PC-3 (cell line): ENCODE data around the gene EEF1B2. TPM values are rescaled to one million over a fixed set of nuclear protein-coding genes. Genes with fewer than 3 reads are reported as not detected.

Source experiments
- ATAC-seq: fragments of 200-7000 bp; cut with Tn5 transposase; 2 replicates; pipeline ENCODE4 v1.9.1; 2020; ENCODE audit warnings: mild to moderate bottlenecking, moderate library complexity
- BruUV-seq: library from RNA; stranded (reverse); fragments of 400-500 nt; replicated peaks from 2 replicates; lab custom pipeline; 2021; lab: Mats Ljungman, UMichigan
- CTCF ChIA-PET: fragments of 300-600 bp; sonication (Branson Sonifier 250); formaldehyde crosslinking; loops from one replicate; lab custom pipeline; 2022; ENCODE audit warnings: antibody characterized with exemption; lab: Charles Lee
- POLR2A ChIA-PET: fragments of 300-600 bp; sonication (Branson Sonifier 250); formaldehyde crosslinking; loops from one replicate; lab custom pipeline; 2022; ENCODE audit warnings: antibody characterized with exemption; ENCODE audit not compliant: unreplicated experiment; lab: Charles Lee
- DNase-seq: peaks from one replicate; pipeline ENCODE4 v3.0.0-alpha.2; 2015
- H2AFZ ChIP-seq: fragments of 300-600 bp; sonication (generic); 2 replicates; pipeline ENCODE4 v1.6.0; 2016; ENCODE audit warnings: antibody characterized with exemption, low read length
- H3F3A ChIP-seq: fragments of 300-600 bp; sonication (generic); one replicate; pipeline ENCODE4 v1.6.0; 2017; ENCODE audit warnings: antibody characterized with exemption, low read length, control low read depth, mild to moderate bottlenecking; ENCODE audit not compliant: unreplicated experiment
- H3K27ac ChIP-seq: fragments of 300-600 bp; sonication (generic); 2 replicates; pipeline ENCODE4 v1.5.1; 2016; ENCODE audit warnings: mild to moderate bottlenecking, low read length
- H3K27me3 ChIP-seq: fragments of 300-600 bp; sonication (generic); 2 replicates; pipeline ENCODE4 v1.6.1; 2016; ENCODE audit warnings: low read length, mixed read lengths
- H3K36me3 ChIP-seq: fragments of 300-600 bp; sonication (generic); 2 replicates; pipeline ENCODE4 v1.6.1; 2016; ENCODE audit warnings: low read depth, mixed run types, low read length, mixed read lengths
- H3K4me1 ChIP-seq: fragments of 300-600 bp; sonication (generic); 2 replicates; pipeline ENCODE4 v1.5.1; 2016; ENCODE audit warnings: low read length; ENCODE audit not compliant: insufficient read depth
- H3K4me2 ChIP-seq: fragments of 300-600 bp; sonication (generic); 2 replicates; pipeline ENCODE4 v1.6.0; 2016; ENCODE audit warnings: low read length
- H3K4me3 ChIP-seq: fragments of 300-600 bp; sonication (generic); 2 replicates; pipeline ENCODE4 v1.5.1; 2016; ENCODE audit warnings: mild to moderate bottlenecking, low read length, mixed read lengths
- H3K79me2 ChIP-seq: fragments of 300-600 bp; sonication (generic); 2 replicates; pipeline ENCODE4 v1.6.1; 2017; ENCODE audit warnings: low read length, mixed read lengths
- H3K9ac ChIP-seq: fragments of 300-600 bp; sonication (generic); 2 replicates; pipeline ENCODE4 v1.6.0; 2016; ENCODE audit warnings: mild to moderate bottlenecking, low read length
- H3K9me2 ChIP-seq: fragments of 300-600 bp; sonication (generic); replicated peaks from 2 replicates; pipeline ENCODE4 v1.6.1; 2016; ENCODE audit warnings: mixed run types, low read length, mixed read lengths
- H3K9me3 ChIP-seq: fragments of 300-600 bp; sonication (generic); 2 replicates; pipeline ENCODE4 v1.6.1; 2016; ENCODE audit warnings: low read length, mixed read lengths
- H4K20me1 ChIP-seq: fragments of 300-600 bp; sonication (generic); 2 replicates; pipeline ENCODE4 v1.6.1; 2016; ENCODE audit warnings: low read length, mixed read lengths
- EZH2 ChIP-seq: fragments of 300-600 bp; sonication (generic); IDR thresholded peaks from one replicate; pipeline ENCODE4 v1.6.1; 2017; ENCODE audit warnings: antibody characterized with exemption, mild to moderate bottlenecking, low read length; ENCODE audit not compliant: unreplicated experiment
- EZH2phosphoT487 ChIP-seq: fragments of 300-600 bp; sonication (generic); IDR thresholded peaks from 2 replicates; pipeline ENCODE4 v1.6.1; 2018; ENCODE audit warnings: mild to moderate bottlenecking, antibody characterized with exemption, low read length, borderline replicate concordance
- intact Hi-C: fragments of 100-400 bp; cut with micrococcal nuclease; formaldehyde crosslinking; loops from 2 replicates; pipeline ENCODE4 v1.9.0; 2023
- total RNA-seq: library from RNA; depleted of rRNA; stranded (reverse); fragments of >200 nt; gene quantifications from 2 replicates; pipeline ENCODE4 v1.2.3, GENCODE V29; 2014
- TF ChIP-seq, protein P1 (sequence below): fragments of 300-600 bp; sonication (generic); conservative IDR thresholded peaks from 2 replicates; pipeline ENCODE4 v1.5.1; 2017; ENCODE audit warnings: antibody characterized with exemption, low read depth, mild to moderate bottlenecking, low read length

EEF1B2 gene
- total RNA-seq, 1 experiment from 2014 or later, result 616 TPM

DNA sequence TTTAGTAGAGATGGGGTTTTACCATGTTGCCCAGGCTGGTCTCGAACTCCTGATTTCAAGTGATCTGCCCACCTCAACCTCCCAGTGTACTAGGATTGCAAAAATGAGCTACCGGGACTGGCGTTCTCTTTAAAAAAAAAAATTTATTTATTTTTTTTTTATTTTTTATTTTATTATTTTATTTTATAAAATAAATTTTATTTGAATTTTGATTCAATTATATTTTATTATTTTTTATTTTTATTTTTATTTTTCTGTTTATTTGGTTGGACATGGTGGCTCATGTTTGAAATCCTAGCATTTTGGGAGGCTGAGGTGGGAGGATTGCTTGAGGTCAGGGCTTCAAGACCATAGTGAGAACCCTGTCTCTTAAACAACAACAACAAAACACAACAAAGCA lies 32.5 kb downstream of the EEF1B2 start:
- no peak overlapping the region for H3K4me2 ChIP-seq
- H3K27me3 ChIP-seq, result no peaks in the 10 kb centered on the region
- H3K4me3 ChIP-seq, result no peak overlapping the region
- no peaks in the 10 kb centered on the region for H3K79me2 ChIP-seq
- no peaks in the 10 kb centered on the region for H3K36me3 ChIP-seq
- H3K4me1 ChIP-seq, result no peaks in the 10 kb centered on the region
- POLR2A ChIA-PET, result no interaction called here
- H3F3A ChIP-seq, result no peaks in the 10 kb centered on the region
- no peak overlapping the region for H3K27ac ChIP-seq
- no peaks in the 10 kb centered on the region for H3K9me2 ChIP-seq
- BruUV-seq, result no TSS peak
- no peak overlapping the region for H3K9ac ChIP-seq
- TF ChIP-seq, protein P1, sequence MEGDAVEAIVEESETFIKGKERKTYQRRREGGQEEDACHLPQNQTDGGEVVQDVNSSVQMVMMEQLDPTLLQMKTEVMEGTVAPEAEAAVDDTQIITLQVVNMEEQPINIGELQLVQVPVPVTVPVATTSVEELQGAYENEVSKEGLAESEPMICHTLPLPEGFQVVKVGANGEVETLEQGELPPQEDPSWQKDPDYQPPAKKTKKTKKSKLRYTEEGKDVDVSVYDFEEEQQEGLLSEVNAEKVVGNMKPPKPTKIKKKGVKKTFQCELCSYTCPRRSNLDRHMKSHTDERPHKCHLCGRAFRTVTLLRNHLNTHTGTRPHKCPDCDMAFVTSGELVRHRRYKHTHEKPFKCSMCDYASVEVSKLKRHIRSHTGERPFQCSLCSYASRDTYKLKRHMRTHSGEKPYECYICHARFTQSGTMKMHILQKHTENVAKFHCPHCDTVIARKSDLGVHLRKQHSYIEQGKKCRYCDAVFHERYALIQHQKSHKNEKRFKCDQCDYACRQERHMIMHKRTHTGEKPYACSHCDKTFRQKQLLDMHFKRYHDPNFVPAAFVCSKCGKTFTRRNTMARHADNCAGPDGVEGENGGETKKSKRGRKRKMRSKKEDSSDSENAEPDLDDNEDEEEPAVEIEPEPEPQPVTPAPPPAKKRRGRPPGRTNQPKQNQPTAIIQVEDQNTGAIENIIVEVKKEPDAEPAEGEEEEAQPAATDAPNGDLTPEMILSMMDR, result no peak
- no peak for TF ChIP-seq EZH2
- H4K20me1 ChIP-seq, result no peaks in the 10 kb centered on the region
- ATAC-seq (no peak), DNase-seq (no peak)
- CTCF ChIA-PET, result no interaction called here
- H3K9me3 ChIP-seq, result no peaks in the 10 kb centered on the region
- intact Hi-C loops, result no loop called here
- H2AFZ ChIP-seq, result no peak overlapping the region

DNA sequence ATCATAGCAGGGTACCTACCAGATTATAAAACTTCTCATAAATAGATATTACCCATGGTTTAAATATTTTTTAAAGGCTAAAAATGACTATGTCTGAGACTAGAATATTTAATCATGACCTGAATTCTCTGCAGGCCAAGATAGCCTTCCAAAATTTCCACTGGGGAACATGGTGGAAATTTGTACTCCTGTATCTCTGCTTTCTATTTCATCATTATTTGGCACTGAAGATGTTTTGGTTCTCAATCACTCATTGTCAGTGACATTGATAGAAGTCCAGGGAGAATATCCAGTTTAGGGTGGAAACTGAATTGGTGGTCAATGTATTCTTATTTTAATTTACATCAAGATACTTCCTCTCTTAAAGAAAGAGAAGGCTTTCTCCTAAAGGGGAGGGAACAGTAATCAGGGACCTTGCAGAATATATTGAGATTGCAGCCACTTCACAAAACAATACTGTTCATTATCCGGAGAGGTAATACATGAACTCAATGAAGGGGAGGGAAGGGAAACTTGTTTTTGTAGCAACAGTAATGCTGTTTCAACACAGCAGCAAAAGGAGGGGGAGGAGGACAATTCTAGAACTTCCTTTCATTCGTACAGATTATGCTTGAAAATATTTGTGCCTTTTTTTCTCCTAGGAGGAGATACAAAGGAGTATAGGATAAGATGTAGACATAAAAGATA lies 34.1 kb downstream of the EEF1B2 start:
- Histone ChIP-seq H3K27me3 (no peaks in the 10 kb centered on the region), H4K20me1 (no peaks in the 10 kb centered on the region), H2AFZ (no peak overlapping the region), H3K36me3 (no peaks in the 10 kb centered on the region), H3K27ac (no peak overlapping the region), H3K4me1 (no peaks in the 10 kb centered on the region), H3K4me3 (no peak overlapping the region), H3K9me2 (no peaks in the 10 kb centered on the region), H3K4me2 (no peak overlapping the region), H3K9ac (no peak overlapping the region), H3K79me2 (no peaks in the 10 kb centered on the region), H3K9me3 (no peaks in the 10 kb centered on the region), H3F3A (no peaks in the 10 kb centered on the region)
- CTCF ChIA-PET, result no interaction called here
- no TSS peak for BruUV-seq
- DNase-seq (no peak), ATAC-seq (no peak)
- POLR2A ChIA-PET, result no interaction called here
- intact Hi-C loops, result no loop called here
- TF ChIP-seq, protein P1, result no peak
- TF ChIP-seq EZH2, result no peak
- no peak for TF ChIP-seq EZH2phosphoT487

DNA sequence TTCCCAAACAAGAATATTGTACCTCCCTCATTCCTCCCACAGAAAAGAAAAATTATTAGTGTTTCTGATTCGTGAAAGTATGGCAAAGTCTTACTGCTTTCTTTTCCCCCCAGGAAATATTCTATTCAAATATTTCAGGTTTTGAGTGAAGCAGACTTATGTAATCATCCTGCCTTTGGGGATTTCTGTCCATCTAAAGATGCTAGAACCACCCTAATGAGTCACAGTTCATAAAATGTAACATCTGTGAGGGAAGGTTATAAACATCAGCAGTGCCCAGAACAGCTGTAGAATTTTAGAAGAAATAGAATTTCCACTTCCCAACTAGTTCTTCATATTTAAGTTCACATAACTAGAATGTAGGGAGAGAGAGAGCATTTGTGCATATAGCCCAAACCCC lies 39.0 kb downstream of the EEF1B2 start:
- CTCF ChIA-PET, result no interaction called here

More for the DNA sequence above, 39.0 kb downstream of the EEF1B2 start:
- H3K9me3 ChIP-seq, result no peaks in the 10 kb centered on the region
- POLR2A ChIA-PET, result no interaction called here
- TF ChIP-seq EZH2phosphoT487 (no peak), EZH2 (no peak)
- TF ChIP-seq, protein P1, result no peak
- no peak overlapping the region for H2AFZ ChIP-seq
- H3F3A ChIP-seq, result no peaks in the 10 kb centered on the region
- H3K27me3 ChIP-seq, result no peaks in the 10 kb centered on the region
- no peaks in the 10 kb centered on the region for H3K4me1 ChIP-seq
- H3K4me2 ChIP-seq, result no peak overlapping the region
- H3K4me3 ChIP-seq, result no peak overlapping the region
- intact Hi-C loops, result no loop called here
- no peaks in the 10 kb centered on the region for H3K36me3 ChIP-seq
- no peaks in the 10 kb centered on the region for H3K79me2 ChIP-seq
- no peak overlapping the region for H3K9ac ChIP-seq
- H4K20me1 ChIP-seq, result no peaks in the 10 kb centered on the region
- peak; percentile 50 for ATAC-seq
- DNase-seq, result peak; percentile 27
- no TSS peak for BruUV-seq
- no peaks in the 10 kb centered on the region for H3K9me2 ChIP-seq
- H3K27ac ChIP-seq, result no peak overlapping the region
